PFSK-1 (cell line): ENCODE results near the gene AIFM3.

Source experiments
- FOXP2 ChIP-seq: optimal IDR thresholded peaks from 2 replicates; pipeline ENCODE3; 2011; ENCODE audit warnings: borderline replicate concordance, control low read depth, inconsistent platforms; ENCODE audit not compliant: insufficient read depth; ENCODE audit errors: extremely low read length, extremely low read depth
- POLR2AphosphoS5 ChIP-seq: IDR thresholded peaks from 2 replicates; pipeline ENCODE4 v1.6.1; 2012; ENCODE audit warnings: low read depth, mild to moderate bottlenecking, control low read depth, low read length, moderate library complexity
- SIN3A ChIP-seq: IDR thresholded peaks from 2 replicates; pipeline ENCODE4 v1.6.1; 2012; ENCODE audit warnings: mild to moderate bottlenecking, low read length, moderate library complexity, borderline replicate concordance; ENCODE audit not compliant: insufficient read depth
- TAF1 ChIP-seq: IDR thresholded peaks from 2 replicates; pipeline ENCODE4 v1.6.1; 2012; ENCODE audit warnings: low read length, control low read depth, borderline replicate concordance; ENCODE audit not compliant: insufficient read depth
- TF ChIP-seq, protein P1 (sequence below), 2 experiments: IDR thresholded peaks; 2 replicates each; pipeline versions ENCODE4 v1.6.1 to v1.8.0; 2011 to 2012; ENCODE audit warnings: low read depth in 2 of 2, low read length in 2 of 2, control low read depth in 1 of 2, inconsistent platforms in 1 of 2, mild to moderate bottlenecking in 1 of 2, moderate library complexity in 1 of 2; ENCODE audit not compliant: insufficient read depth in 1 of 2

Gene AIFM3

DNA sequence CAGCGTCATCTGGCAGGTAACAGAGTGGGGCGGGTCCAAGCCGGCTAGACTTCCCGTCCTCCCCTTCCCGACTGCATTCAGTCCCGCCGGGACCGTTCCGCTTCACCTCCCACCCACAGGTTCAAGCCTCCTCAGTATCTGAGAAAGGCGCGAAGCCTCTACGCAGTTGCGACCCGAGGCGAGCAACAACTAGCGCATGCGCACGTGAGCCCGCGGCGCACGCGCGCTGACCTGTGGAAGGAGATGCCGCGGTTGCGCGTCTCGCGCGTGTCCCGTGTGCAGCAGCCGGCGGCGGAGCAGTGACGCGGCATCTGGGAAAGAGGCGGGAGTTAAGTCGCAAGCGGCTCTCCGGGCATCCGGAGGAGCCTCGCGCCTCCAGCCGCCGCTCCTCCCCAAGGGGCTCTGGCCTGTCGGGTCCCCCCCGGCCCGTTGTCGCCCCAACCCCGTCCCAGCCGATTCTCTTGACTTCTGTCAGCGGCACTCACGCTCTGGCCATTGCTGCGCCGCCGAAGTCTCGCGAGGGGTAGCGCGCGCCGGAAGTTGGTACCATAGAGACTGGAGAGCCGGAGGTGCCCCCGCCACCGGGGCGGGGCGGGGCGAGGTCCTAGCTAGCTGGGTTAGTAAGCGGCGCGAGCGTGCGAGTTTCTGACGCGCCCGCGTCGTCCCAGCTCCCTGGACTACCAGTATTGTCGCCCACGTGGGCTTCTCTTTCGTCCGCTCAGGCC, 34.7 kb downstream of the AIFM3 start, which contains the start of gene THAP7:
THAP7 (minus strand) TSS at position 518 of the 725 bp plus-strand sequence; CDS start at position 311, 207 bp downstream.
- peak; percentile 85 for TF ChIP-seq POLR2AphosphoS5
- TF ChIP-seq TAF1 = peak; percentile 87
- TF ChIP-seq SIN3A = no peak
- TF ChIP-seq FOXP2 = peak; percentile 83
- TF ChIP-seq, protein P1, sequence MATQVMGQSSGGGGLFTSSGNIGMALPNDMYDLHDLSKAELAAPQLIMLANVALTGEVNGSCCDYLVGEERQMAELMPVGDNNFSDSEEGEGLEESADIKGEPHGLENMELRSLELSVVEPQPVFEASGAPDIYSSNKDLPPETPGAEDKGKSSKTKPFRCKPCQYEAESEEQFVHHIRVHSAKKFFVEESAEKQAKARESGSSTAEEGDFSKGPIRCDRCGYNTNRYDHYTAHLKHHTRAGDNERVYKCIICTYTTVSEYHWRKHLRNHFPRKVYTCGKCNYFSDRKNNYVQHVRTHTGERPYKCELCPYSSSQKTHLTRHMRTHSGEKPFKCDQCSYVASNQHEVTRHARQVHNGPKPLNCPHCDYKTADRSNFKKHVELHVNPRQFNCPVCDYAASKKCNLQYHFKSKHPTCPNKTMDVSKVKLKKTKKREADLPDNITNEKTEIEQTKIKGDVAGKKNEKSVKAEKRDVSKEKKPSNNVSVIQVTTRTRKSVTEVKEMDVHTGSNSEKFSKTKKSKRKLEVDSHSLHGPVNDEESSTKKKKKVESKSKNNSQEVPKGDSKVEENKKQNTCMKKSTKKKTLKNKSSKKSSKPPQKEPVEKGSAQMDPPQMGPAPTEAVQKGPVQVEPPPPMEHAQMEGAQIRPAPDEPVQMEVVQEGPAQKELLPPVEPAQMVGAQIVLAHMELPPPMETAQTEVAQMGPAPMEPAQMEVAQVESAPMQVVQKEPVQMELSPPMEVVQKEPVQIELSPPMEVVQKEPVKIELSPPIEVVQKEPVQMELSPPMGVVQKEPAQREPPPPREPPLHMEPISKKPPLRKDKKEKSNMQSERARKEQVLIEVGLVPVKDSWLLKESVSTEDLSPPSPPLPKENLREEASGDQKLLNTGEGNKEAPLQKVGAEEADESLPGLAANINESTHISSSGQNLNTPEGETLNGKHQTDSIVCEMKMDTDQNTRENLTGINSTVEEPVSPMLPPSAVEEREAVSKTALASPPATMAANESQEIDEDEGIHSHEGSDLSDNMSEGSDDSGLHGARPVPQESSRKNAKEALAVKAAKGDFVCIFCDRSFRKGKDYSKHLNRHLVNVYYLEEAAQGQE (IDR thresholded peaks at IDR 0.05; ENCODE audit: insufficient read depth in 1 of 2, low read depth in 2 of 2, low read length in 2 of 2) = peak; percentile 23 to 37; a peak in 1 of 4 replicates

DNA sequence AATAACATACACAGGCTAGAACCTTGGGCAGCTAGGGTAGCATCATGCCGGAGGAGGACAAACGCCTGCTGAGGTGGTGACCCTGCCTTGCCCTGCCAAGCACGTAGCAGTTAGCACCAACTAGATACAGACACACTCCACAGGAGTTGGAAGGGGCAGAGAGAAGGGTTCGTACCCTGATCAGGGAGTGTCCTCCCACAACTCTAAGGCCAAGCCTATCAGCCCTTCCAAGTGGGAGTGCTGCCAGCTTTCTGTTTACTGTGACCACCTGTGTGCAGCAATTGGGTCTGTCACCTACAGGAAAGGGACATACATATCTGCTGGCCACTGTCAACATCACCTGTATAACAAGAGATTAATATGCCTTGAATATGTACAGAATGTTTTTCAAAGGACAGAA, 36.7 kb downstream of the AIFM3 start:
- no peak for TF ChIP-seq FOXP2

DNA sequence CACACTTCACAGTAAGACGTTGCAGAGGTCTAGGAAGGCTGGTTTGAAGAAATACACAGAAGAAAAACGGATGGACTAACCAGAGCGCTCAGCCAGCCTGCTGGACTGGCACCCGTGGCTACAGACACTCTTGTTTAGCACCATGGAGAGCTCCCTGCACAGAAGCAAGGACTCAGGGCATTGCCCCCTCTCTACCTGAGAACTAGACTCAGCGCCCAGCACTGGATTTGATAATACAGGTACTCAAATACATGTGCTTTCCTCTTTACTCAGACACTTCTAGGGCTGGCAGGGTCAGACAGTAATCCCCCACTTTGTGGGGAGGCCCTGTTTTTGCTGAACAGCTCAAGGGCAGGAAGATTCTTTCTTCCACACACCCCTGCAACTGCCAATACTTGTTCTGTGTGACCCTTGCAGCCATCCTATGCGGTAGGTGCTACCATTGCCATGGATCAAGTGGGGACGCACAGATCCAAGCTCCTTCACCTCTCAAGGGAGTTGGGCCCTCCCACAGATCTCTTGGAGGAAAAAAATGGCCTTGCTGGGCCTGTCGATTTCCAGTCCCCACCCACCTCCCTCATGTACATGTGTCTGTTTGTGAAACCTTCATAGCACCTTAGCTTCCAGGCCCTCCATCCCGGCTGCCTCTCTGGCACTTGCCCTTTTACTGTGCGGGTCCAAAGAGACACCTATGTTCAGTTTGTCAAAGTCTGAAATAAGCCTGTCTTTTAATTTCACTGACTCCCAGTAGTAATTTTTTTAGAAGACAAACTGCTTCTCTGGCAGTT, 42.8 kb downstream of the AIFM3 start:
- TF ChIP-seq, protein P1 (IDR thresholded peaks at IDR 0.05; ENCODE audit: insufficient read depth in 1 of 2, low read depth in 2 of 2, low read length in 2 of 2) = peak; percentile 95 to 96
- TF ChIP-seq FOXP2 (no peak), TAF1 (no peak), SIN3A (no peak)

DNA sequence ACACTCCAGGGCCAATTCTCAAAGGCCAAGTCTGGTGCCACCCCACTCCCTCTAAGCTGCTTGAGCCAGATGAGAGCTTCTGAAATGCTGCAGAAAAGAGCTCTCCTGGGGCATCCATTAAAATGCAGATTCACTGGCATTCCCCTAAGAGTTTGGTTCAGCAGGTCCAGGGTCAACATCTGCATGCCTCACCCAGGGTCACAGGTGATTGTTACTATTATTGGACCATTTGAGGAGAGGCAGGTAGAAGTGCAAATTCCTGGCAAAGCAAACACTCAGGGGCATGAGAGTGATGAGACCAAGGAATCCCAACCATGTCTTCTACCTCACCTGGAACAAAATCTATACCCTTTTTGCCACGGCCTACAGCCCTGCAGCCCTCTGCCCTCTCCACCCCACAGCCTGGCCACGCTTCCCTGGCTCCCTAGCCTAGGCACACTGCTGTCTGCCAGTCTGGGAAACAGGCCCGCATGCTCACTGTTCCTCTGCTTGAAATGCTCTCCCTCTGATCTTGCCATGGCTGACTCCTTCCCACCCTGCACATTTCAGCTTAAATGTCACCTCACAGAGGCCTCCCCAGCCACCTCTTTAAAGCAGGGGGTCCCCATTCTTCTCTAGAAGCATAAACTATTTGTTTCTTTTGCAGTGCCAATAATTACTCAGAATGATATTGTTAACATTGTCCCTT, 43.5 kb downstream of the AIFM3 start:
- TF ChIP-seq SIN3A (no peak), TAF1 (no peak), FOXP2 (no peak), POLR2AphosphoS5 (no peak)
- TF ChIP-seq, protein P1 (IDR thresholded peaks at IDR 0.05; ENCODE audit: insufficient read depth in 1 of 2, low read depth in 2 of 2, low read length in 2 of 2) = no peak

DNA sequence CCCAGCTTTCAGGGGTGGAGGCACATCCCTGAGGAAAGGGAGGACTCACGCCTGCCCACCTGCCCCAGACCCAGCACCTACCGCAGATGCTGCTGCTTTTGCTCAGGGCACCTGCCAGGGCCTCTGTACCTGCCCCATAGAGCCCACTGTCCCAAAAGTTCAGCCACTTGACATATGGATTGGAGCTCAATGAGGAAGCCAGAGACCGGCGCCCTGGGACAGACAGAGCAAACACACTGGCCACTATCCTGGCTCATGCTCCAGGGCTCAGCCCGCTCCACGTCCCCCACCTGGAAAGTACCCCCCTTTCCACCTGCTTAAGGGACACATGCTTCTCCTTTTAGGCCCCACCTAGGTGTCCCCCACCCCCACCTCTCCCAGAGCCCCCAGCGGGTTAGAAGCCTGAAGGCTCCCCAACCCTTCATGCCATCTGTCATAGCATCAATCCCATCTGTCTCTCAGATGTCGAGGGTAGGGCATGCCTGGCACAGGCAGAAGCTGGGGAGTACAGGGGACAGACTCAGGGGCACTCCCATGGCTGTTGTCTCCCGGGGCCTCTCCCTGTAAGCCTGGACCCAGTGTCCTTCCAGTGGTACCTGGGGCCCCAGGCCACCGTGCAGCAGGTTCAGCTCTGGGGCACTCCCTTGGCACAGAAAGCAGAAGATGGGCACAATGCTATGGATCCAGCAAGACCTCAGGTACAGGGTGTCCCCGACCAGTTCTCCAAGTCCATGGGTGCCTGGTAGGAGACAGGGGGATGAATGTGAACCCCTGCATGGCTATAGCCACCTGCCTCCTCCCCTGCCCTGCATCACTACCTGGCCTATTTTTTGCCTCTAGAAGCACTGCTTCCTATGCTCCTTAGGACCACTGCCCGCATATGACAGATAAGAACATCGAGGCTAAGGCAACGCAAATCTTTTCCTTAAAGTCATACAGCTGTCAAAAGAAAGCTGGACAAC, 45.7 kb downstream of the AIFM3 start:
- TF ChIP-seq SIN3A = no peak
- no peak for TF ChIP-seq FOXP2
- TF ChIP-seq, protein P1 (IDR thresholded peaks at IDR 0.05; ENCODE audit: insufficient read depth in 1 of 2, low read depth in 2 of 2, low read length in 2 of 2) = no peak
- no peak for TF ChIP-seq TAF1
- no peak for TF ChIP-seq POLR2AphosphoS5
